Neural crest cell (in vitro differentiated cells): ENCODE results near the gene DEFB114. TPM values are rescaled to one million over a fixed set of nuclear protein-coding genes. Genes with fewer than 3 reads are reported as not detected.

Experiments used
- DNase-seq: peaks from one replicate; pipeline ENCODE4 v3.0.0; 2021; ENCODE audit warnings: low read depth, mixed read lengths, low spot score
- H3K27ac Mint-ChIP-seq: one replicate; pipeline ENCODE4 v1.8.0; 2021; ENCODE audit warnings: mild to moderate bottlenecking, mixed read lengths; ENCODE audit not compliant: unreplicated experiment
- H3K27me3 Mint-ChIP-seq: 2 replicates; pipeline ENCODE4 v1.8.0; 2021; ENCODE audit warnings: low read depth, mild to moderate bottlenecking, mixed read lengths
- H3K36me3 Mint-ChIP-seq: 2 replicates; pipeline ENCODE4 v1.8.0; 2021; ENCODE audit warnings: low read depth, mild to moderate bottlenecking, mixed read lengths
- H3K4me1 Mint-ChIP-seq: 2 replicates; pipeline ENCODE4 v1.8.0; 2021; ENCODE audit warnings: mixed read lengths
- H3K4me3 Mint-ChIP-seq: one replicate; pipeline ENCODE4 v1.8.0; 2021; ENCODE audit warnings: mild to moderate bottlenecking, mixed read lengths
- H3K9me3 Mint-ChIP-seq: 2 replicates; pipeline ENCODE4 v1.8.0; 2021; ENCODE audit warnings: mixed read lengths
- CTCF ChIP-seq: fragments of 200-600 bp; sonication (generic); conservative IDR thresholded peaks from 2 replicates; pipeline ENCODE4 v1.5.0; 2021; ENCODE audit warnings: antibody characterized with exemption, mild to moderate bottlenecking
- total RNA-seq: library from RNA; stranded (reverse); gene quantifications from 2 replicates; pipeline ENCODE4 v1.2.1, GENCODE V29; 2021

The DEFB114 gene
- total RNA-seq, 1 donor from 2014 or later, result not detected

DNA sequence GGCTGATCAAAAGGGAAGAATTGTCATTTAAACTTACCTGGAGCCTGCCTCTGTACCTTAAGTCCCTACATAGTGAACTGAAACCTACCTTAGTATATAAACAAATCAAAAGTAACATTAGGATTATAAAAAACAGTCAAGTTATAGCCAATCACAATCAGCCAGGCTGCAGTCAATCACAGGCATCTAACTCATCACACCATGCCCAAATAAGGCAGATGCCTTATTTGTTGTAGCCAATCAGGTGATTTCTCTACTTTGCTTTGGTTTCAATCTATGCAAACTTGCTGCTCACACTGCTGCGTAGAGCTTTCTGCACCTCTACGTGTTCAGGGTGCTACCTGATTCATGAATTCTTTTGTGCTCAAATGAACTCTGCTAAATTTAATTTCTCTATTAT is 23.8 kb upstream of the DEFB114 start:
- no peak for TF ChIP-seq CTCF
- Mint-ChIP-seq H3K27ac (no peak overlapping the region), H3K36me3 (no peaks in the 10 kb centered on the region), H3K9me3 (no peaks in the 10 kb centered on the region), H3K4me3 (no peak overlapping the region), H3K27me3 (no peaks in the 10 kb centered on the region), H3K4me1 (no peaks in the 10 kb centered on the region)
- no peak for DNase-seq

GRCh38 chr6:49986551-49986950 is 22.6 kb upstream of the DEFB114 start:
- H3K36me3 Mint-ChIP-seq, result no peaks in the 10 kb centered on the region
- no peaks in the 10 kb centered on the region for H3K9me3 Mint-ChIP-seq
- H3K4me1 Mint-ChIP-seq, result no peaks in the 10 kb centered on the region
- H3K27me3 Mint-ChIP-seq, result no peaks in the 10 kb centered on the region
- DNase-seq, result no peak
- no peak overlapping the region for H3K4me3 Mint-ChIP-seq
- no peak for TF ChIP-seq CTCF
- no peak overlapping the region for H3K27ac Mint-ChIP-seq

DNA sequence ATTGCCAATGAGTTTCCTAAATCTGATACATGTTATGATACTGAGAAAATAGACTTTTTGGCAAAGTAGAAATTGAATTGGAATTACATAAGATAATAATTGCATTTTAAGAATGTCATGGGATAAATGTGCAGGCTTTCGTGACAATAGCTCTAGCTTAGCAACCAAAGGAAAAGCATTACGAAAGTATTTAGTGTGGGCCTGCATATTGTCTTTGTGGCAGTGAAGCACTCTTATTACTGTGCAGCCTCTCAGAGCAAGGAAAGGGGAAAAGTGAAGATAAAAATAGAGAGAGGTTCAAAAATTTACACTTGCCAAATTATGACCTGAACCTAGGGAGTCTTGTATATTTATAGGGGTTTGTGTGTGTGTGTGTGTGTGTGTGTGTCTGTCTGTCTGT is 18.1 kb upstream of the DEFB114 start:
- no peak for DNase-seq
- H3K27me3 Mint-ChIP-seq, result no peaks in the 10 kb centered on the region
- no peak for TF ChIP-seq CTCF
- H3K27ac Mint-ChIP-seq, result no peak overlapping the region
- H3K4me1 Mint-ChIP-seq, result no peaks in the 10 kb centered on the region
- no peaks in the 10 kb centered on the region for H3K36me3 Mint-ChIP-seq
- H3K9me3 Mint-ChIP-seq, result no peaks in the 10 kb centered on the region
- H3K4me3 Mint-ChIP-seq, result no peak overlapping the region

DNA sequence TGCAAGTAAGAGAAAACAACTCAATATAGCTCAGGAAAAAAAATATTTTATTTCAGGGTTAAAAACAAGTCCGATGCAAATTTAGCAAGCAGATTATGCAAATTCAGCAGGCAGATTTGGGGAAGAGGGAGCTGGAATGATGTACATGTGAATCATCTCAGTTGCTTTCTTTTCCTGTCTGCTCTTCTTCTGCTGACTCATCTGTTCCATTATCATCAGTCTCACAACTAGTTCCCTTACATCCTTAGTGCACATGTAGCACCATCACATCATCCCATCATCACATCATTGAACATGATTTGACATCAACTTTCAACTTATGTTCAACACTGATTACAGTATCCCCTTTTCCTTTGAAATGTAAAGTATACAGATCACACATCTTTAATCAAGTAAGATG is 16.9 kb upstream of the DEFB114 start:
- Mint-ChIP-seq H3K27ac (no peak overlapping the region), H3K36me3 (no peaks in the 10 kb centered on the region), H3K4me3 (no peak overlapping the region), H3K9me3 (no peaks in the 10 kb centered on the region), H3K4me1 (no peaks in the 10 kb centered on the region), H3K27me3 (no peaks in the 10 kb centered on the region)
- no peak for TF ChIP-seq CTCF
- no peak for DNase-seq

- no peaks in the 10 kb centered on the region for H3K4me1 Mint-ChIP-seq
- H3K9me3 Mint-ChIP-seq, result no peaks in the 10 kb centered on the region
- no peak overlapping the region for H3K27ac Mint-ChIP-seq
- no peak for DNase-seq
- no peaks in the 10 kb centered on the region for H3K36me3 Mint-ChIP-seq
- no peak overlapping the region for H3K4me3 Mint-ChIP-seq
- H3K27me3 Mint-ChIP-seq, result no peaks in the 10 kb centered on the region
- TF ChIP-seq CTCF, result no peak
Measured at GRCh38 chr6:49979584-49979983, 15.6 kb upstream of the DEFB114 start.
